Heart right ventricle (tissue), 16 donors: Measurements from ENCODE around the gene SLC19A3. TPM values are rescaled to one million over a fixed set of nuclear protein-coding genes. Genes with fewer than 3 reads are reported as not detected.

Source experiments
- ATAC-seq, 8 donors: fragments of 200-7000 bp; cut with Tn5 transposase; one replicate each; pipeline ENCODE4 v1.9.1; 2020; ENCODE audit warnings: mild to moderate bottlenecking in 8 of 8, moderate library complexity in 8 of 8, moderate number of reproducible peaks in 1 of 8
- DNase-seq, 2 donors: peaks; one replicate each; pipeline ENCODE4 v3.0.0-alpha.2; 2020
- H3K27ac ChIP-seq, 10 donors: fragments of 200-600 bp; sonication (generic) in 2 of 10; one replicate each; pipeline versions ENCODE4 v1.5.0 to v1.8.0; 2020 to 2022; ENCODE audit warnings: mild to moderate bottlenecking in 3 of 10
- H3K27me3 ChIP-seq, 7 donors: fragments of 200-600 bp; one replicate each; pipeline ENCODE4 v1.8.0; 2021 to 2022; ENCODE audit warnings: mild to moderate bottlenecking in 2 of 7
- H3K36me3 ChIP-seq, 9 donors: fragments of 200-600 bp; sonication (generic) in 1 of 9; one replicate each; pipeline versions ENCODE4 v1.5.0 to v1.8.0; 2020 to 2022; ENCODE audit warnings: mild to moderate bottlenecking in 2 of 9
- H3K4me1 ChIP-seq, 9 donors: fragments of 200-600 bp; sonication (generic) in 1 of 9; one replicate each; pipeline versions ENCODE4 v1.5.0 to v1.8.0; 2020 to 2022; ENCODE audit warnings: mild to moderate bottlenecking in 4 of 9
- H3K4me3 ChIP-seq, 10 donors: fragments of 200-600 bp; sonication (generic) in 2 of 10; one replicate each; pipeline versions ENCODE4 v1.5.0 to v1.8.0; 2020 to 2022; ENCODE audit warnings: mild to moderate bottlenecking in 7 of 10, moderate library complexity in 2 of 10
- H3K9me3 ChIP-seq, 11 donors: fragments of 200-600 bp in 10 of 11; sonication (generic) in 2 of 11; one replicate each; pipeline versions ENCODE4 v1.5.0 to v1.8.0; 2013 to 2022; ENCODE audit warnings: mild to moderate bottlenecking in 2 of 11, control low read depth in 1 of 11, moderate library complexity in 1 of 11
- CTCF ChIP-seq, 9 donors: fragments of 200-600 bp; sonication (generic) in 2 of 9; IDR thresholded peaks; one replicate each; pipeline versions ENCODE4 v1.5.0 to v1.8.0; 2021 to 2022; ENCODE audit warnings: antibody characterized with exemption in 9 of 9, mild to moderate bottlenecking in 5 of 9, moderate library complexity in 1 of 9
- WGBS, 2 donors: extraction: QIAGEN DNeasy Blood & Tissue Kit; methylation state at CpG; one replicate each; pipeline ENCODE4 v1.1.7; 2013; ENCODE audit warnings: inconsistent platforms in 1 of 2; 5-methylcytosine and 5-hydroxymethylcytosine counted together
- intact Hi-C, 10 donors: fragments of 100-400 bp; cut with DNase I; formaldehyde crosslinking; loops; one replicate each; pipeline versions ENCODE4 v1.11.1 to v1.14.2; 2022
- polyA plus RNA-seq, 2 donors: library from polyadenylated mRNA; stranded (reverse); fragments of 200-250 nt; gene quantifications; one replicate each; pipeline ENCODE4 v1.2.3, GENCODE V29; 2013
- total RNA-seq, 10 donors: library from RNA; stranded (reverse); fragmentation: NEBNext Ultra II Directional in 3 of 10; extraction: Animal tissue kit (Norgen Biotek cat#: 25700) in 3 of 10; gene quantifications; one replicate each; pipeline versions ENCODE4 v1.2.1 to v1.2.4, GENCODE V29; 2021 to 2023
- donor health status: Arrhythmogenic right ventricular cardiomyopathy.
- donor health status: ischemic (EF 13 %, LVEDD 7.1; RV severe dilation, severe dysfunction).
- donor health status: healthy with polysubstance abuse.
- donor health status: DM: no; HTN: yes; CAD: no.
- donor health status: DM: no; HTN: no; CAD: no.
- donor health status: ischemic (EF 25% LVEDD 6.9; RV normal size, moderate dysfunction).
- donor health status: ischemic (EF 25% LVEDD 5.7; RV mildly dilated, moderate dysfunction).
- donor health status: healthy.
- donor health status: DM: yes; HTN: yes; CAD: no.
- donor health status: Ischemic cardiomyopathy.
- donor health status: ischemic (EF 35%, LVEDD 5.7; RV mildly dilated, moderate dysfunction).
- donor health status: nonischemic (EF 11% LVEDD 7.7; RV severe dilation, severe dysfunction).
- donor health status: DM: yes; HTN: yes; CAD: no.
- donor health status: PGD.
- donor health status: ischemic (EF 29% LVEDD 5.4; RV normal size, mild dysfunction).
- donor health status: nonischemic (EF 23%, LVEDD 6.1; RV moderate dilation, normal function).

Gene SLC19A3
- total and polyA plus RNA-seq, 12 donors, result 0.13 to 4.5 (median 0.80) TPM

GRCh38 chr2:227720680-227721079 lies 2.9 kb upstream of the SLC19A3 start:
- H3K4me1 ChIP-seq, result peaks cover 0 to 16% (median 11%) of the 10 kb centered on the region in 9 donors
- 90 to 93% methylated on average over 4 of the region's 4 CpGs for WGBS, 2 donors

GRCh38 chr2:227719641-227720040 lies 1.8 kb upstream of the SLC19A3 start:
- WGBS, 2 donors, result 94 to 97% methylated on average over 4 of the region's 4 CpGs
- no peak for DNase-seq
- no peaks in the 10 kb centered on the region for H3K9me3 ChIP-seq
- TF ChIP-seq CTCF (IDR thresholded peaks at IDR 0.05), result no peak
- intact Hi-C loops, result no loop called here
- no peak overlapping the region for H3K27ac ChIP-seq
- no peak overlapping the region for H3K4me3 ChIP-seq
- H3K27me3 ChIP-seq, result peaks cover 0 to 25% (median 8%) of the 10 kb centered on the region in 7 donors
- ATAC-seq, result no peak
- H3K36me3 ChIP-seq, result no peaks in the 10 kb centered on the region
- H3K4me1 ChIP-seq, result peaks cover 0 to 16% (median 11%) of the 10 kb centered on the region in 9 donors

More at GRCh38 chr2:227720680-227721079, 2.9 kb upstream of the SLC19A3 start:
- no peak overlapping the region for H3K4me3 ChIP-seq
- DNase-seq (no peak), ATAC-seq (no peak)
- no peaks in the 10 kb centered on the region for H3K36me3 ChIP-seq
- intact Hi-C loops, result no loop called here
- peaks cover 0 to 28% (median 8%) of the 10 kb centered on the region in 7 donors for H3K27me3 ChIP-seq
- TF ChIP-seq CTCF (IDR thresholded peaks at IDR 0.05), result no peak
- no peaks in the 10 kb centered on the region for H3K9me3 ChIP-seq
- H3K27ac ChIP-seq, result no peak overlapping the region

GRCh38 chr2:227716501-227716900 lies 1.3 kb downstream of the SLC19A3 start:
- no peak overlapping the region for H3K4me3 ChIP-seq
- H3K4me1 ChIP-seq, result peaks cover 0 to 16% (median 11%) of the 10 kb centered on the region in 9 donors
- peaks cover 0 to 18% (median 6%) of the 10 kb centered on the region in 7 donors for H3K27me3 ChIP-seq
- no peak overlapping the region for H3K27ac ChIP-seq
- ATAC-seq (no peak), DNase-seq (no peak)
- intact Hi-C loops, result no loop called here
- no peaks in the 10 kb centered on the region for H3K36me3 ChIP-seq
- no peaks in the 10 kb centered on the region for H3K9me3 ChIP-seq
- TF ChIP-seq CTCF (IDR thresholded peaks at IDR 0.05), result no peak
- 92 to 97% methylated on average over 2 of the region's 2 CpGs for WGBS, 2 donors

GRCh38 chr2:227713291-227713690 lies 4.5 kb downstream of the SLC19A3 start:
- intact Hi-C loops, result no loop called here
- DNase-seq, result no peak

More at GRCh38 chr2:227713291-227713690, 4.5 kb downstream of the SLC19A3 start:
- Histone ChIP-seq H3K9me3 (no peaks in the 10 kb centered on the region), H3K4me1 (peaks cover 0 to 10% (median 7%) of the 10 kb centered on the region in 9 donors), H3K36me3 (no peaks in the 10 kb centered on the region), H3K4me3 (no peak overlapping the region), H3K27me3 (peaks cover 0 to 19% (median 0%) of the 10 kb centered on the region in 7 donors), H3K27ac (no peak overlapping the region)
- no peak for ATAC-seq
- 95 to 100% methylated on average over 1 of the region's 1 CpG for WGBS, 2 donors
- no peak for TF ChIP-seq CTCF (IDR thresholded peaks at IDR 0.05)
